NCI-H1694 (cell line): ENCODE data around the gene GINS2.
A peak's percentile ranks its signal among the peaks of the same experiment; 100 is the strongest.

Source experiments
- DNase-seq: peaks from one replicate; lab custom pipeline; 2025; lab: John Stamatoyannopoulos, UW

GINS2 gene

DNA sequence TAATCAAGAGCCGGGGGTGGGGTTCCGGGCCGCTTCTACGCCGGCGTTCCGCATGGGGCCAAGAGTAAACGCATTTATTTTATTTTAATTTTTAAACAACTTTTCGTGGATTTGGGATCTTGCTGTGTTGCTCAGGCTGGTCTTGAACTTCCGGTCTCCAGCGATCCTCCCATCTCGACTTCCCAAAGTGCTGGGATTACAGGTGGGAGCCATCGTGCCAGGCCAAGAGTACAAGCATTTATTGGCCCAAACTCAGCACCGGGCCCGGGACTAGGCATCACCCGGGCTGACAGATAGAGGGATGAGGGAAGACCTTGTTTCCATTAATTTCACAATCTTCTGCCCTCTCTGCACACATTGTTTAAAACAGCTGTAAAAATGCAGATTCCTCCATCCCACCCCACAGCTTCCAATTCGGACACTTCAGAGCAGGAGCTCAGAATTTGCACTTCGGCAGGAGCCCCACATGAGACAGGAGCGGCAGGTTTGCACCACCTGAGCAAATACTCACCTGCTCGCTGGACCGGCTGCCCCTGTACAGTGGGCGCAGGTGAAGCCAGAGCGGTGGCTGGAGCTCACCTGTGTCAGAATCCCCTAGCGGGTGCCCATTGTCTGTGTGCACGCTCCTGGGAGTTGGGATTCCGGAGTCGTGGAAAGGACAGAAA lies 663 bp upstream of the GINS2 start:
- DNase-seq: no peak

DNA sequence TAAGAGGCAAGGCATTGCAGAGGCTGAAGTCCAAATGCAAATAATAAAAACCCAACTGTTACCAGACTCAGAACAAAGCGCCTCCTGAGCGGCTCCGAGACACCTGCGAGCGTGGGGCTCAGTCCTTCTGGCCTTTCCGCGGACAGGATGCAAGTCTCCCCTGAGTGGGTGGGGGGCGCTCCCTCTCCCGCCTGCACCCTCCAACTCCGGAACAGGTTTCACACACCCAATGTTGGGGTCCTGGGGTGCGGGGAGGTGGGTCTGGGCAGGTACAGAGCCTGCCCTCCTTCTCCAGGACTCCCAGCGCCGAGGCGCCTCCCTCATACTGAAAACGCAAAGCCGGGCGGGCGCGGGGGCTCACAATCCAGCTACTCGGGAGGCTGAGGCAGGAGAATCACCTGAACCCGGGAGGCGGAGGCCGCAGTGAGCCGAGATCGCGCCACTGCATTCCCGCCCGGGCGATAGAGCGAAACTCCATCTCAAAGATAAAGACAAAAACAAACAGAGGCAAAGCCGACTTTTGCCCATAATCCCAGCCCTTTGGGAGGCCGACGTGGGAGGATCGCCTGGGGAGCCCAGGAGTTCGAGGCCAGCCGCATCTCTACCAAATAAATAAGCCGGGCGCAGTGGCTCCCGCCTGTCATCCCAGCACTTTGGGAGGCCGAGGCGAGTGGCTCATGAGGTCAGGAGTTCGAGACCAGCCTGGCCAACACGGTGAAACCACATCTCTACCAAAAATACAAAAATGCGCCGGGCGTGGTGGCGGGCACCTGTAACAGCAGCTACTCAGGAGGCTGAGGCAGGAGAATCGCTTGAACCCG lies 893 bp downstream of the GINS2 start:
- no peak for DNase-seq

DNA sequence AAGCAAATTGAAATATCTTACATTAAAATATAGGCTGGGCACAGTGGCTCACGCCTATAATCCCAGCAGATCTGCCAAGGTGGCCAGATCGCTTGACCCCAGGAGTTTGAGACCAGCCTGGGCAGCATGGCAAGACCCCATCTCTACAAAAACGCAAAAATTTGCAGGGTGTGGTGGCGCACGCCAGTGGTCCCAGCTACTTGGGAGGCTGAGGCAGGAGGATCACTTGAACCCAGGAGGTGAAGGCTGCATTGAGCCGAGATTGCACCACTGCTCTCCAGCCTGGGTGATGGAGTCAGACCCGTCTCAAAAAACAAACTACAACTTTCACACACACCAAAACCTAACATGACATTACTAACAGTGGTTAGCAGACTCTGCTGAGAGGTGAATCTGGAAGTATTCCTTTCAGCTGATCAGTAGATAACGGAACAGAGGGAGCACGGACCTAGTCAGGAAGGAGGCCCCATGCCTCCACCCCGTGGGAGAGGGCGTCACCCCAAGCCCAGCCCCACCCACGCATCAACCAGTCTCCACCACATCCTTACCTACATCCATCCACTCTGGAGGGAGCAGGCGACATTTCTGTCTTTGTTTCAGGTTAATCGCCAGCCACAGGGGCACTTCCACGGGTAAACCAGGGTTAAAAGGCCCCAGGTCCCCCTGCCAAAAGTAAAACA lies 1.7 kb downstream of the GINS2 start:
- DNase-seq: no peak

DNA sequence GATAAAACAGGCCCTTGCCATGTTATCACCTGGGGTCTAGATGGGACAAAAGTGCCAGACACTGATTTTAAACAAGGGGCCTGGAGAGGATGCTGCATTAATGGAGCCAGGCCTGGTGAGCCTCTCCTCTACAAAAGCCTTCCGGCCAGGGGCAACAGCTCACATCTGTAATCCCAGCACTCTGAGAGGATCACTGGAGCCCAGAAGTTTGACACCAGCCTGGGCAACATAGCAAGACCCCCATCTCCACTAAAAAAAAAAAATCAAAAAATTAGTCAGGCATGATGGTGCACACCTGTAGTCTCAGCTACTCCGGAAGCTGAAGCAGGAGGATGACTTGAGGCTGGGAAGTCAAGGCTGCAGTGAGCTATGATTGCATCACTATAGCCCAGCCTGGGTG lies 3.5 kb downstream of the GINS2 start:
- DNase-seq: no peak

DNA sequence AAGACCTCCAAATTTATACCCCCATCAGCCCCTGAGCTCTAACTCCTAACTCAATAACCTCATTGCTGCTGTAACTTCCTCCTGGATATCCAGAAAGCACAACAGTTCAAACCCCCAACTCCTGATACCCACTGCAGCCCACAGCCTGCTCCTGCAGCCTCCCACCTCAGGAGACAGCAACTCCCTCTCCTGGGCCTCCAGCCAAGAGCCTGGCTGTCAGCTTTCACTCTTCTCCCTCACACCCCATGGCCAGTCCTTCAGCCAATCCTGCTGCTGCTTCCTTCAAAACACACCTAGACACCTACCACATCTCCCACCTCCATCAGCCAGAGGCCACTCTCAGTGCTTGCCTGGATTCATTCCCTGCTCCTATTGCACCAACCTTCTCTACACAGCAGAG lies 5.4 kb downstream of the GINS2 start:
- DNase-seq: no peak

DNA sequence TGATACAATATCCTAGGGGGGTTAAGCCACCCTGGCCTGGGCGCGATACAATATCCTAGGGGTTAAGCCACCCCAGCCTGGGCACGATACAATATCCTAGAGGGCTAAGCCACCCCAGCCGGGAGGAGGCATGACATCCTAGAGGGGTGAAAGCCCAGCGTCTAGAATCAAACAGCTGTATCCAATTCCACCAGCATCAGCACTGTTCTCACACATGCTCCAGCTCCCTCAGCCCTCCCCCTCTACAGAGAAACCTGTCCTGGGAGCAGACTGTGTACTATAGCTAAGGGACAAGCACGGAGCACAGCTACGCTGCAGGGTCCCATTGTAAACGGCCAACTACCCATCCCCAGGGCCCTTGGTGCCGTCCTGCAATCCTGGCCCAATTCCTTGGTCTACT lies 6.2 kb downstream of the GINS2 start:
- no peak for DNase-seq

DNA sequence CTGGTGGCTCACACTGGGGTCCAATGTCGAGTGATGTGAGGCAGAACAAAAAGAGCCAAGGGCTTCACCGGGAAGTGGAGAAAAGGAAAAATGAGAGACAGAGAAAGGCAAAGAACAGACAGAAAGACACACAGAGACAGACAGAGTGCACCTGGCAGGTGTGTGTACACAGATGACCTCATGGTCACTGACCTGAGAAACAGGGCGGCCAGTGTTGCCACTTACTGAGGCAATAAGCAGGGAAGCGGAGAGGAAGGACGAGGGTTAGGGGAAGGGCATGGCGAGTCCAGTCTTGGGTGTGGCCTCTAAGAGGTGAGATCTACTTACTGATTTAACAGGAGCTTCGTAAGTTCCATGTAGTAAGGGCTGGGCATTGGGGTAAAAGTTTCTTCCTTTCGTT lies 7.5 kb downstream of the GINS2 start:
- DNase-seq: no peak

DNA sequence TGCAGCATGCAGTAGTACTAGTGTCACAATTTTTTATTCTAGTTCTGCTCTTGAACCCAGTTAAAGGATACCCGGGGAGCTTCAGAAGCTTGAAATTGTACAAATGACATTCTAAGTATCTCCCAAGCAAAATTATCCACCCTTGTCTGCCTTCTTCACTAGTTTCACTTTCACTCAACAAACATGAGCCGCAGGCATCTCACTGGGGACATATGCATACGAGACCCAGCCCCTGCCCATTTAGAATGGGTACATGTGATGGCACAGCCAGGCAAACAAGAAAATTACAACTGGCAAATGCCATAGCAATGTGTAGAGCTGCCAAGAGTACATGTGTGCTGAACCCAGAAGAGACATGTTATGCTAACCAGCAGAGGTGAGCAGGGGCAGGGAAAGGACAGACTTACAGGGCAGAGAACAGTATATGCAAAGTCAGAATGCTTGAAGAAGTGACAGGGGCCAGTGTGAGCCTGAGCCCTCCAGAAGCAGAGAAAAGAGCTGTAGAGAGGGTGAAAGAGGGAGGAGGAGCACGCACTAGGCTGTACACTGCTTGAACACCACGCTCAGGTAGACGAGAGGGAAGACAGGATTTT lies 8.3 kb downstream of the GINS2 start:
- DNase-seq: no peak

DNA sequence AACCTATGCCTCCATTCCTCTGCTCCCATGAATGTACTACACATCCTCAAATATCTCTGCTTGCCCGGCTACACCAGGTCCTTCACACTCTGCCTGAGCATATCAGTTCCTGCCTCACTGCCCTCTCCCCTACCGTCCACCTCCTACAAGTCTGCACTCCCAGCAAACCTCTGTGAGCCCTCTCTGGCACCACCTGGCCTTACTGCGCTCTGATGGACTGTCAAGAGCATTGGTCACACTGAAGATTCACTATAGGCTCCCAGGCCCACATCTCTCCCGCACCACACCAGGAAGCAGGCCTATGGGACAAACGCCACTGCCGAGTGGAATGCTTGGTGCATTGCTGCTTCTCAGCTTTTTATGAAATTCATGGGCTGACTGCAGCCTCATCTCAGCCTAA lies 8.9 kb downstream of the GINS2 start:
- DNase-seq: no peak

DNA sequence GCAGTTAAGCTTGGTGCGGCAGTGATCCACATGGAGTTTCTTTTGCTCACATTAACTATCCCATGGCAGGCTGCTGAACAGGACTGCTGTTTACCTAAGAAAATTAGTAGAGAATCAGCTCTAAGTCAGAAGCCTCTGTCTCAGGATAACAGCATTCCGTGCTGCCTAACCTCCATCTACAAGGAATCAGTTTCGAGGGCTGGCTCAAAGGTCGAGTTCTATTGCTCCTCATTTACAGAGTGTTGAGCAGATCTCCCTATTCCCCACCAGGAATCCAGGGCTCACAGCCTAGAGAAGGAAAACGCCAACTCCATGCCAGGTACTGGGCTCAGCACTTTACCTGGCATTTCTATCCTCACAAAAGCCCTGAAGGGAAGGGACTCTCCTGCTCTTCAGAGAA lies 9.9 kb downstream of the GINS2 start:
- DNase-seq: no peak

DNA sequence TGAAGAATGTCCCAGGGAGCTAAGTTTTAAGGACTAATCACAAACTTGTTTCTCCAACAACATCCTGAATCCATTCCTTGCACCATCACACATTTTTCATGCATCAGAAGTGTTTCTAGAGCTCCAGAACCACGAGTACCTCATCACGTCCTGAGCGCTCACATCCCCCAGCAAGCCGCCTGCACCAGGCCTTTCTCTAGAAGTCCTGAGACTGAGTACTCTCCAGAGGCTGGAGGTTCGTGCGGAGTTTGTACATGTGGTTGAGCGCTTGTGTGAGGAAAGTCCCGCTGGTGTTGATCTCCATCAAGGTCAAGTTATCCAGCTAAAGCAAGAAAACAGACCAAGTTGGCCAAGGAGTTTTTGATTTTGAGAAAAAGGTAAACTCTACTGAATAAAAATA lies 10.7 kb downstream of the GINS2 start:
- DNase-seq: no peak

DNA sequence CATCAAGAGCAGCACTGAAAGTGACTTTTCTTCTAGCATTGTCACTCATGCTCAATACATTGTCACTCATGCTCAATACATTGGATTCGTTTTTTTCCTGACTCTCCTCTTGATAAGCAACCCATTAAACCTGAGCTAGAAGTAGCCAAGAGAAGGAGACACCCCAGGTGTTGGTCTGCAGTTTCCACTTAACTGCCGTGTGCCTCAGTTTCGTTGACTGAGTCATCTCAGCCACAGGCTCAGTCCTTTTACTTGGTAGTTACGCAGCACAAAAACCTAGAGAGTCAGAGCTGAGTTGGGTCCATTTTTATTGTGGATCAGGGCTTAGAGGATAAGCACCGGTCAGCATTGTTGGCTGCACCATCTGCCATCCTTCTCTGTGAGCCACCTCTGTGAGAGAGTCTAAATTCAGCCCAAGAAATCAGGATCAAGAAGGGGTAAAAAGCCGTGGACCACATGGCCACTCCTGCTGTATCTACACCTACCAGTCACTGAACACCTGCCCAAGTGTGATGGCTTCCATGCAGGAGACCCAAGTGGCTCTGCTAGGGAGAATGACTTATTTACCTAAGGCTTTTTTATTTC lies 11.3 kb downstream of the GINS2 start:
- DNase-seq: no peak

DNA sequence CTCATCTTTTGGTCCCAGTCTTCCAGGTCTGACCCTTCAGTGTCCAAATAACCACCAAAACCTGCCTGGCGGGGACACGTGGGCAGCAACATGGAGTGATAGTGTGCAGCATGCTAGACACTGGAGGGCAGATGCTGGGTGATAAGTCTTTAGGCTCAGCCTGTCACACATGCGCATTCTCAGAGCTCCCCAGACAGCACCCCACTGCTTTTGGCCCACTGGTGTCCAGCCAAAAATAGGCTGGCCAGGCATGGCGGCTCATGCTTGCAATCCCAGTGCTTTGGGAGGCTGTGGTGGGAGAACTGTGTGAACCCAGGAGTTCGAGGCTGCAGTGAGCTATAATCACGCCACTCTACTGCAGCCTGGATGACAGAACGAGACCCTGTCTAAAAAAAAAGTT lies 12.3 kb downstream of the GINS2 start:
- DNase-seq: no peak

DNA sequence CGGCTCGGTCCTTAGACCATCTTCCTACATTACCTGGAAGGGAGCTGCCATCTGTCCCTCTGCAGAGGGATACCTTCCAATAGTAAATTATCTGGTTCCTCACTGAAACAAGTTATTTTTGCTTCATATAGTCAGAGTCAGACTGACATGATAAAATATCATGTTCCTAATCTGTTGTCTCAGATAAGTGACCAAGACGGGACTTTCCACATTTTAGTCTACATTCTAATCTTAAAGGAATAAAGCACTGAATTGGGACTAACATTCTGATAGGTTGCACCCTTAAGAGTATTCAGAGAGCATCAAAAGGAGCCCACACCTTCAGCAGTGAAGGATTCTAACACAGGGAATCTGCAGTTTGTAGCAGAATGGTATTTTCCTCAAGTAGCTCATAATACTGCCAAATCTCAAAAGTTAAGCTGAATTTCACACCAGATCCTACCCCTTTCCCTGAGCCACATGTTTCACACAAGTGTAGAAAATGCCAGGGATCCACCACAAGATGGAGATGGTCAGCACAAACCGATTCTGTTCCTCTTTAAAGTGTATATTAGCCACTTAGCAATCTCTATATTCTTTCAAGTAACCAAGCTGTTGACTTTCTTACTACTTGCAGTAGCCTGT lies 13.4 kb downstream of the GINS2 start:
- no peak for DNase-seq

DNA sequence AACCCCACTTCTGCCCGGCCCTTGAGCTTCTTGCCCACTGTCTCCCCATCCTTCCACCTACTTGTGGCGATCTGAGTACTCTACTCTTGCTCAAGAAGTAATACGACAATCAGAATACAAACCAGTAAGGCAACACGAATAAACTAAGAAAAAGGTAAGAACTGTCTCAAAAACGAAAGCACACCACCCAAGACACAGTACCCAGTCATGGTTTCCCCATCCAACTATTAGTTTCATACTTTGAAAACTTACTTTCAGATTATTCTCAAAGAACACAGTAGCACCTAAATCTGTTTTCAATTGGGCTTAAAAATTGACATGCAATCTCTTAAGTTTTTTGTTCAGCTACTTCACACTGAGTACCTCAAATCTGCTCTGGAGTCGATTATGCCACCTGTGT lies 13.9 kb downstream of the GINS2 start:
- no peak for DNase-seq

DNA sequence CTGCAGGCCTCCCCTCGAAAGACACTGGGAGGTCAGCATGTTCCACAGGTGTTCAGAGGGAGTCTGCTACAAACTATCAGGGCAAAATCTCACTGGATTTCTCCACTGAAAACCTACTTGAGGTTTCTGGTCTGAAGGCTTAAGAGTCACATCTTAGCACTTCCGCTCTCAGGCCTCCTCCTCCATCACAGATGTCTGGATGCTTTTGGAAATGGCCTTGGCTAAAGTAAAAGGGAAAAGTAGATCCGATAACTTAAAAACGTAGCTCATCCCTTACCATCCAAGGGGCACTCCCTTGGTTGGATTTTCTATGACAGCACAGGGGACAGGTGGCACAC lies 14.4 kb downstream of the GINS2 start:
- DNase-seq: no peak

DNA sequence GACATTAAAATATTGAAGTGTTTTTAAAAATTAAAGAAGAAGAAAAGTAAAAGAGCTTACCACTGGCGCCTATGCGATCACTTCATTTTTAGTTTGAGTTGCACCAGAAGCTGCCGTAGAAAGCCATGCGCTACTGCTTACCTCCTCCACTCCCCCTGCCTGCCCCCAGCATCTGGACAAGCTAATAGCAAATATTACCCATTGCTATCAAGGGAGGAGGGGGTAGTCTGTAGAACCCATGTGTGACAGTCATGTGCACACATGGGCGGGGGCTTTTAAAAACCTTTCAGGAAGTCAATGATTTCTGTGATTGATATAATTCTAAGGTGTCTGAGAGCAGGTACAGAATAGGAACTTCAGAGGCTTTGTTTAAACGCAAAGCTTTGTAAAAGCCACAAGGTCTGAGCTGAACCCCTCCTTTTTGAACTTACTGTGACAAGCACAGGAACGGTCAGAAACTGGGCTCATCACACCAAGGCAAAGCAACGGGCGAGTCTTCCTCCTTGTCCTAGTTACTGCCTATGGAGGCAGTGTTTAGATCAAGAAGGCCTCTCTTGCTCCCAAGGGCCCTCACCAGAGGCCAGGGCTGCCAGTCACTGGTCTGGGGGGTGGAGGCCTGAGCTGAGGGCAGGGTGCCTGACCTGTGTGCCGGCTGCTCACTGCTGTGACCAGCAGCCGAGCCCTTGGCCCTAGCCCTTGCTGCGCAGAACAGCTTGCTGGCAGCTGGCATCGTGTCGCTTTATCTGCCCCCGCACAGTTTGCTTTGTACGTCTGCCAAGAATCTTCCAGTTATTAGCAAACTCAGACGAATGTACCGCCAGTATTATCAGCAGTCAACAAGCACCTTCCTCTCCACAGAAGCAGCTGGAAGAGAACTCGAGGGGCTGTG lies 15.0 kb downstream of the GINS2 start:
- peak; percentile 91 for DNase-seq

DNA sequence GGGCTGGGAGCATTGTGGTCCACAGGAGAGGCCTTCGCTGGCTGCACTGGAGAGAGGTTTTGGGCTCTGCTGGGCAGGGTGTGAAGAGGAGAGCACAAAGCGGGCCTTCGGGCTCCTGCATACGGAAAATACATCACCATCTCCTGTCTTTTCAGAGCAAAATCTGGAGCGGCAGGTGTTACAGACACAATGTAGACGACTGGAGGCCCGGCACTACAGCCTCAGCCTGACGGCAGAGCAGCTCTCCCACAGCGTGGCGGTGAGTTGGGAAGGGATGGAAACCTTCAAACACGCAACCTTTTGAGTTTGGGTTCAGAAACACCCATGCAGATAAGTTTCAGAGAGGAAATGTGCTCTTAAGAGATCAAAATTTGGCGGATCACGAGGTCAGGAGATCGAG lies 17.9 kb downstream of the GINS2 start:
- no peak for DNase-seq

DNA sequence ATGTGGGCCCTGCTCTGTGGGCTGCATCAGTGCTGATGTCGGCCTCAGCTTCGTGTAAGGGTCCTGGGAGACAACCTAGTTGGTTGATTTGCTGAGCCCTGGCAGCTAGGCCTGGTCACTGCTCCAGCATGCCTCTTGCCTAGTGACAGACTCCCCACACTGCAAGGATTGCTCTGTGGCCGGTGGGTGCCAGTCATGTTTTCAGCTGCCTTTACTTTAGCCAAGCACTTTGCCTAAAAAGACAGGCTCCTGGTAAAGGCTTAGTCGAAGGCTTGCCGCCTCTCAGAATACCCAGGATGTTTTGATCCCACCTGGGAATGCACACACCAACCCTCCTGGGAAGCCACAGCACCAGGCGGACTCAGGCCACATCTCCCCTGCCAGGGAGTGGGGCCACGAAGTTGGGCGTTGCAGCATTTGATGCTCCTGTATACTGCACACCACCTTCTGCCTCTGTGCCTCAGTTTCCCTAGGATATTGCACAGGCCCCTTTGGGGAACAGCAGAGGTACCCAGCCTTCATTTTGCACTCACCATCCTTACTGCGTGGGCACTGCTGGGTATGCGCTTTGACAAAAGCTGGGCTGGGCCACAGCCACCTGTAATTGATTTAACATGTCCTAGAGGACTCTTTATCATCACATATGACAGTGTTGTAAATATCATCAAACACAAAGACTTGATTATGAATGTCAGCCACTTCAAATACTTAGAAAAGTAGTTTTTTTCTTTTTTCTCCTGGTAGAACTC lies 19.9 kb downstream of the GINS2 start:
- DNase-seq: no peak

DNA sequence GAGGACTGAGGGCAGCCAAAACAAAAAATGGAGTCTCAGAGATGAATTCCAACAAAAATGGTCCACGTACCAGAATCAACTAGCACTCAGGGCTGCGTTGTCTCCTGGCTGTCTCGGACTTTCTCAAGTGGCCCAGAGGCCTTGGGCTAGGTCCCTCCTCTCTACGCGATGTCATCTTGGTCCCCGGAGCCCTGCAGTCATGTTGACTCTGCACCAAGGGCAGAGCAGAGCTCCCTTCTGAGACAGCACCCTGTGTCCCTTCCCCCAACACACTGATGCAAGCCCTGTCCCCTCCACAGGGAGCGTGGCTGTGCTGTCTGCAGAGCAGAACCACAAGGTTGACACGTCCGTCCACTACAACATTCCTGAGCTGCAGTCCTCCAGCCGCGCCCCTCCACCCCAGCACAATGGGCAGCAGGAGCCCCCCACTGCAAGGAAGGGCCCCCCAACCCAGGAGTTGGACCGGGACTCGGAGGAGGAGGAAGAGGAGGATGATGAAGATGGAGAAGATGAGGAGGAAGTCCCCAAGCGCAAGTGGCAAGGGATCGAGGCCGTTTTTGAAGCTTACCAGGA lies 20.8 kb downstream of the GINS2 start:
- no peak for DNase-seq
